Stimulated activated CD4-positive, alpha-beta T cell treated with anti-CD3 and anti-CD28 coated beads, Interleukin-1b, Interleukin-23, amount 100 ng/mL, for 48 hours (primary cell): ENCODE data around the gene CTIF.

Experiments used
- DNase-seq: peaks from one replicate; pipeline ENCODE4 v3.0.0-alpha.2; 2020

The CTIF gene

GRCh38 chr18:48575658-48576456, 37.0 kb downstream of the CTIF start:
- no peak for DNase-seq

- no peak for DNase-seq
Measured at GRCh38 chr18:48576457-48576771, 37.6 kb downstream of the CTIF start.

GRCh38 chr18:48577478-48578190, 38.8 kb downstream of the CTIF start:
- DNase-seq = no peak

GRCh38 chr18:48578289-48578688, 39.5 kb downstream of the CTIF start:
- no peak for DNase-seq

- no peak for DNase-seq
Measured at GRCh38 chr18:48580066-48580465, 41.2 kb downstream of the CTIF start.

- no peak for DNase-seq
Measured at GRCh38 chr18:48580782-48581181, 42.0 kb downstream of the CTIF start.

GRCh38 chr18:48581206-48581605, 42.4 kb downstream of the CTIF start:
- no peak for DNase-seq

GRCh38 chr18:48581941-48582340, 43.1 kb downstream of the CTIF start:
- DNase-seq = no peak

GRCh38 chr18:48582946-48583345, 44.1 kb downstream of the CTIF start:
- DNase-seq = no peak

GRCh38 chr18:48583573-48583972, 44.7 kb downstream of the CTIF start:
- no peak for DNase-seq

- DNase-seq = no peak
Measured at GRCh38 chr18:48589797-48590519, 51.1 kb downstream of the CTIF start.

- DNase-seq = no peak
Measured at GRCh38 chr18:48590678-48591077, 51.8 kb downstream of the CTIF start.

GRCh38 chr18:48592540-48593171, 53.8 kb downstream of the CTIF start:
- no peak for DNase-seq

GRCh38 chr18:48594471-48595094, 55.8 kb downstream of the CTIF start:
- DNase-seq = no peak

GRCh38 chr18:48595703-48596218, 56.9 kb downstream of the CTIF start:
- no peak for DNase-seq

GRCh38 chr18:48597110-48597509, 58.3 kb downstream of the CTIF start:
- DNase-seq = no peak

GRCh38 chr18:48597671-48598070, 58.8 kb downstream of the CTIF start:
- DNase-seq = no peak

- DNase-seq = no peak
Measured at GRCh38 chr18:48599391-48599790, 60.6 kb downstream of the CTIF start.

GRCh38 chr18:48600046-48600445, 61.2 kb downstream of the CTIF start:
- no peak for DNase-seq

- DNase-seq = no peak
Measured at GRCh38 chr18:48600456-48601090, 61.7 kb downstream of the CTIF start.

GRCh38 chr18:48601343-48601742, 62.5 kb downstream of the CTIF start:
- DNase-seq = no peak

GRCh38 chr18:48602759-48603390, 64.0 kb downstream of the CTIF start:
- DNase-seq = no peak
